ENCODE results near the gene BTBD7.
A peak's percentile ranks its signal among the peaks of the same experiment; 100 is the strongest.

Gene BTBD7

GRCh38 chr14:93223565-93223964, 109.3 kb downstream of the BTBD7 start:
- H3K4me3 ChIP-seq (ENCODE audit: low read depth, low read length): no peak overlapping the region
- no peak for DNase-seq (ENCODE audit: low read depth)
- no peak for TF ChIP-seq CTCF (IDR thresholded peaks at IDR 0.05; ENCODE audit: low read depth, low read length, missing control alignments)

- no peak overlapping the region for H3K4me3 ChIP-seq (ENCODE audit: low read depth, low read length)
- DNase-seq (ENCODE audit: low read depth): no peak
- TF ChIP-seq CTCF (IDR thresholded peaks at IDR 0.05; ENCODE audit: low read depth, low read length, missing control alignments): no peak
These were observed 112.3 kb downstream of the BTBD7 start for GRCh38 chr14:93220509-93220908.

- H3K4me3 ChIP-seq (ENCODE audit: low read depth, low read length): no peak overlapping the region
- peak; percentile 69 for TF ChIP-seq CTCF (IDR thresholded peaks at IDR 0.05; ENCODE audit: low read depth, low read length, missing control alignments)
- DNase-seq (ENCODE audit: low read depth): peak; percentile 59
These were observed 113.6 kb downstream of the BTBD7 start for GRCh38 chr14:93219103-93219726.

GRCh38 chr14:93214598-93214997, 118.2 kb downstream of the BTBD7 start:
- DNase-seq (ENCODE audit: low read depth): no peak
- TF ChIP-seq CTCF (IDR thresholded peaks at IDR 0.05; ENCODE audit: low read depth, low read length, missing control alignments): no peak
- no peak overlapping the region for H3K4me3 ChIP-seq (ENCODE audit: low read depth, low read length)

- peak; percentile 55 for DNase-seq (ENCODE audit: low read depth)
- H3K4me3 ChIP-seq (ENCODE audit: low read depth, low read length): no peak overlapping the region
- TF ChIP-seq CTCF (IDR thresholded peaks at IDR 0.05; ENCODE audit: low read depth, low read length, missing control alignments): no peak
These were observed 120.4 kb downstream of the BTBD7 start for GRCh38 chr14:93212432-93212831.

GRCh38 chr14:93207468-93208308, 125.1 kb downstream of the BTBD7 start:
- DNase-seq (ENCODE audit: low read depth): no peak
- peak; percentile 48 for TF ChIP-seq CTCF (IDR thresholded peaks at IDR 0.05; ENCODE audit: low read depth, low read length, missing control alignments)
- peak overlapping the region; percentile 65 for H3K4me3 ChIP-seq (ENCODE audit: low read depth, low read length)

All from GM12864 (cell line).